Breast epithelium (tissue), 3 donors: Measurements from ENCODE around the gene NLK.

Experiments
- CTCF ChIP-seq, 3 donors: fragments of 450-650 bp; IDR thresholded peaks; one replicate each; pipeline ENCODE4 v1.5.1; 2016 to 2017; ENCODE audit warnings: antibody characterized with exemption in 3 of 3, mild to moderate bottlenecking in 3 of 3, moderate library complexity in 3 of 3
- POLR2A ChIP-seq: fragments of 450-650 bp; IDR thresholded peaks from one replicate; pipeline ENCODE4 v1.6.1; 2016; ENCODE audit warnings: antibody characterized with exemption, mild to moderate bottlenecking, moderate library complexity
- POLR2AphosphoS5 ChIP-seq, 3 donors: sonication (generic); formaldehyde crosslinking; IDR thresholded peaks; one replicate each; pipeline ENCODE4 v1.6.1; 2017; ENCODE audit warnings: antibody characterized with exemption in 3 of 3

- TF ChIP-seq CTCF (IDR thresholded peaks at IDR 0.05): no peak
- no peak for TF ChIP-seq POLR2AphosphoS5 (IDR thresholded peaks at IDR 0.05)
- no peak for TF ChIP-seq POLR2A
Measured at GRCh38 chr17:28173801-28174200, 131.3 kb downstream of the NLK start.
